Testis (tissue), 2 donors: ENCODE measurements around the gene IFITM10.

Experiments
- POLR2A ChIP-seq: fragments of 450-650 bp; IDR thresholded peaks from one replicate; pipeline ENCODE4 v1.6.1; 2017; ENCODE audit warnings: antibody characterized with exemption, mild to moderate bottlenecking, moderate library complexity
- TF ChIP-seq, protein P1 (sequence below), 3 experiments: fragments of 450-650 bp in 2 of 3; fragments of 200-600 bp in 1 of 3; sonication (generic) in 1 of 3; IDR thresholded peaks; one replicate each; pipeline ENCODE4 v1.5.1; 2016 to 2019; ENCODE audit warnings: antibody characterized with exemption in 3 of 3, mild to moderate bottlenecking in 2 of 3, moderate library complexity in 1 of 3

DNA sequence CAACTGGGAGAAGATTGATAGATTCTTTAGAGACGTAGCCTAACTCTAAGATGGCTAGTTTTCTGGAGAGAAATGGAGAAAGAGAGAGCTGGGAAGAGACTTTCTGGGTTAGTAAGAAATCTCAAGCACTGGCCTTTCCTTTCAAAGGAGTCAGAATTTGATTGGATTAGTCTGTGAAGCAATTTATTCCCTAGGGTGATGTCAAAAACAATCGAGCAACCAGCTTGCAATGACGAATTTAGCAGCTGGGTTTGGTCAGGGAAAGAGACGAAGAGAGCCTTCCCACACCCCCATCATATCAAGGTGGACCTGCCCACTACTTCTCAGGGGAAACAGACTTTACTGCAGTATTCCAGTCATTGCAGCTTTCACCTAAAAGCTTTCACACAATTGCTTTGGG, 42.6 kb downstream of the IFITM10 start:
- no peak for TF ChIP-seq POLR2A
- TF ChIP-seq, protein P1, sequence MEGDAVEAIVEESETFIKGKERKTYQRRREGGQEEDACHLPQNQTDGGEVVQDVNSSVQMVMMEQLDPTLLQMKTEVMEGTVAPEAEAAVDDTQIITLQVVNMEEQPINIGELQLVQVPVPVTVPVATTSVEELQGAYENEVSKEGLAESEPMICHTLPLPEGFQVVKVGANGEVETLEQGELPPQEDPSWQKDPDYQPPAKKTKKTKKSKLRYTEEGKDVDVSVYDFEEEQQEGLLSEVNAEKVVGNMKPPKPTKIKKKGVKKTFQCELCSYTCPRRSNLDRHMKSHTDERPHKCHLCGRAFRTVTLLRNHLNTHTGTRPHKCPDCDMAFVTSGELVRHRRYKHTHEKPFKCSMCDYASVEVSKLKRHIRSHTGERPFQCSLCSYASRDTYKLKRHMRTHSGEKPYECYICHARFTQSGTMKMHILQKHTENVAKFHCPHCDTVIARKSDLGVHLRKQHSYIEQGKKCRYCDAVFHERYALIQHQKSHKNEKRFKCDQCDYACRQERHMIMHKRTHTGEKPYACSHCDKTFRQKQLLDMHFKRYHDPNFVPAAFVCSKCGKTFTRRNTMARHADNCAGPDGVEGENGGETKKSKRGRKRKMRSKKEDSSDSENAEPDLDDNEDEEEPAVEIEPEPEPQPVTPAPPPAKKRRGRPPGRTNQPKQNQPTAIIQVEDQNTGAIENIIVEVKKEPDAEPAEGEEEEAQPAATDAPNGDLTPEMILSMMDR (IDR thresholded peaks at IDR 0.05), result no peak
